Mucosa of stomach (tissue), 1 donor: ENCODE results near the gene KCNG4.

Experiments
- H3K27me3 ChIP-seq: one replicate; pipeline ENCODE4 v1.7.0; 2013; ENCODE audit warnings: mild to moderate bottlenecking, low read length; ENCODE audit not compliant: control insufficient read depth, insufficient read depth
- H3K36me3 ChIP-seq: one replicate; pipeline ENCODE4 v1.7.0; 2013; ENCODE audit warnings: low read length; ENCODE audit not compliant: control insufficient read depth, insufficient read depth
- H3K4me1 ChIP-seq: one replicate; pipeline ENCODE4 v1.7.0; 2013; ENCODE audit warnings: mild to moderate bottlenecking, low read length; ENCODE audit not compliant: control insufficient read depth, insufficient read depth
- H3K4me3 ChIP-seq: one replicate; pipeline ENCODE4 v1.7.0; 2013; ENCODE audit warnings: low read length
- H3K9ac ChIP-seq: one replicate; pipeline ENCODE4 v1.7.0; 2013; ENCODE audit warnings: mild to moderate bottlenecking, low read length, moderate library complexity
- H3K9me3 ChIP-seq: one replicate; pipeline ENCODE4 v1.7.0; 2013; ENCODE audit warnings: mild to moderate bottlenecking, low read length, moderate library complexity; ENCODE audit not compliant: control insufficient read depth
- donor health status: Pancreatic carcinoma.

KCNG4 gene

GRCh38 chr16:84275585-84276151 lies 35.9 kb upstream of the KCNG4 start:
- Histone ChIP-seq H3K9ac (no peak overlapping the region), H3K27me3 (no peaks in the 10 kb centered on the region), H3K36me3 (no peaks in the 10 kb centered on the region), H3K4me3 (no peak overlapping the region), H3K9me3 (no peaks in the 10 kb centered on the region), H3K4me1 (no peaks in the 10 kb centered on the region)

- no peak overlapping the region for H3K4me3 ChIP-seq
- H3K4me1 ChIP-seq, result no peaks in the 10 kb centered on the region
- no peaks in the 10 kb centered on the region for H3K27me3 ChIP-seq
- H3K9me3 ChIP-seq, result no peaks in the 10 kb centered on the region
- H3K9ac ChIP-seq, result no peak overlapping the region
- no peaks in the 10 kb centered on the region for H3K36me3 ChIP-seq
These were observed 34.7 kb upstream of the KCNG4 start for GRCh38 chr16:84274515-84274914.

DNA sequence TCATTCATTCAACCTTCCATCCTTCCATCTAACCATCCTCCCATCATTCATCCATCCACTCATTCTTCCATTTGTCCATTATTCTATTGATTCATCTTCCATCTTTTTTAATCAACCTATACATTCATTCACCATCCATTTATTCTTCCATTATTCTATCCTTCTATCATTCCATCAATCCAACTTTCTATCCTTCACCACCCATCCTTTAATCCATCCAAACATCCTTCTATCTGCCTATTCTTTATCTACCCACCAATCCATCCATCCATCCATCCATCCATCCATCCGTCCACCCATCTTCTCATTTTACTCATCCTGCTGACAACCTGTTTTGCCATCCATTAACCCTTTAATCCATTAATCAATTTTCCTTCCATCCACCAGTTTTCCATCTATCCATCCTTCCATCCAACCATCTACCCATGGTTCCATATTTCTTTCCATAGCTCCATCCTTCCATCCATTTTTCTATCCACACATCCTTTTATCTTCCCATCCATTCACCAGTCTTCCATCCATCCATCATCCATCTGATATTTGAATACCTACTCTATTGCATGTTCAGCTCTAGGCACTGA lies 33.0 kb upstream of the KCNG4 start:
- no peaks in the 10 kb centered on the region for H3K36me3 ChIP-seq
- no peak overlapping the region for H3K9ac ChIP-seq
- no peaks in the 10 kb centered on the region for H3K4me1 ChIP-seq
- H3K9me3 ChIP-seq, result no peaks in the 10 kb centered on the region
- no peak overlapping the region for H3K4me3 ChIP-seq
- no peaks in the 10 kb centered on the region for H3K27me3 ChIP-seq

GRCh38 chr16:84271866-84272265 lies 32.1 kb upstream of the KCNG4 start:
- no peak overlapping the region for H3K4me3 ChIP-seq
- no peaks in the 10 kb centered on the region for H3K4me1 ChIP-seq
- H3K9ac ChIP-seq, result no peak overlapping the region
- H3K36me3 ChIP-seq, result no peaks in the 10 kb centered on the region
- no peaks in the 10 kb centered on the region for H3K27me3 ChIP-seq
- no peaks in the 10 kb centered on the region for H3K9me3 ChIP-seq

DNA sequence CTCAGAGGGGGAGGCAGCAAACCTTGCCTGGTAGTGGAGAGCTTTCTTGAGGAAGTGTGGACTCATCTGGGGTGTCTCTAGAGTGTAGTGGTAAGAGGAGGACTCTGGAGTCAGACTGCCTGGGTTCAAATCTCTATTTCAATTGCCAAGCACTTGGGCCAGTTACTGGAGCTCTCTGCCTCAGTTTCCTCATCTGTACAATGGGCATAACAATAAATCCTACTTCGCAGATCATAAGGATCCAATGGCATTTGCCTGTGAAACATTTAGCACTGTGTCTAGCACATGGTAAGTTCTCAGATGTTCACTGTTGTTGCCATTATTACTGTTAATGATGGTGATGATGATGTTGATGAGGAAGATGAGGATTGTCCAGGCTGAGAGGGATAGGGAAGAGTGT lies 31.2 kb upstream of the KCNG4 start:
- Histone ChIP-seq H3K27me3 (no peaks in the 10 kb centered on the region), H3K9me3 (no peaks in the 10 kb centered on the region), H3K4me3 (no peak overlapping the region), H3K9ac (no peak overlapping the region), H3K36me3 (no peaks in the 10 kb centered on the region), H3K4me1 (no peaks in the 10 kb centered on the region)

DNA sequence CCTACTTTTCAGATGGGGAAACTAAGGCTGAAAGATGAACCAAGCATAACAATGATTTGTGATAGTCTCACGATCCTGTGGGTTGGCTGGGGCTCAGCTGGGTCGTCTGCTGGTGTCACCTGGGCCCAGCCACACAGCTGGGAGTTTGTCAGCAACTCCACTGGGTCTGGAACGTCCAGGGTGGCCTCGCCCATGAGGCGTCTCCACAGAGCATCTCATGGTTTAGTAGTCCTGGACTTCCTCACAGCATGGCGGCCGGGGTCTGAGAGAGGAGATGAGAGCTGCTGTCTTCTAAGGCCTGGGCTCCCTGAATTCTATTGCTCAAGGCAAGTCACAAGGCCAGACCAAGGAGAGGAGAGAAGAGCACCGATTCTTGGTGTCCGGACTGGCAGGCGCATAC lies 30.7 kb upstream of the KCNG4 start:
- no peaks in the 10 kb centered on the region for H3K36me3 ChIP-seq
- H3K4me3 ChIP-seq, result no peak overlapping the region
- no peaks in the 10 kb centered on the region for H3K4me1 ChIP-seq
- no peaks in the 10 kb centered on the region for H3K27me3 ChIP-seq
- no peak overlapping the region for H3K9ac ChIP-seq
- no peaks in the 10 kb centered on the region for H3K9me3 ChIP-seq

DNA sequence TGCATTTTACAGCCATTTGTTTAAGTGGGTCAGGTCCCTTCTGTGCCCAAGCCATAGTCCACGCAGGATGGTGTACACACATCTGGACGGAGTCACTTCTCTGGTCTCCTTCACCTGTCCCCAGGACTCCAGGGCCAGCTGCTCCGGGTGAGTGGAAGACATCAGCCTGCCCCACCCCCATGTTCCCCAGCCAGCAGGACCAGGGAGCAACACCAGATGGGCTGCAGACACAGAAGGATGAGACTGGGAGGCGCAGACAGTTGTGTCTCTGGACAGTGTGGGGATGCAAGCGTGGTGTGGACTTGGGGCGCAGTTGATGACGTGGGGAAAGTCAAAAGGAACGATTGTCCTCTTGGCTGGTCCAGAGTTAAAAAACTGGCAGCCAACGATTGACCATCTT lies 30.3 kb upstream of the KCNG4 start:
- H3K4me1 ChIP-seq, result no peaks in the 10 kb centered on the region
- H3K36me3 ChIP-seq, result no peaks in the 10 kb centered on the region
- H3K4me3 ChIP-seq, result no peak overlapping the region
- H3K9me3 ChIP-seq, result no peaks in the 10 kb centered on the region
- H3K9ac ChIP-seq, result no peak overlapping the region
- no peaks in the 10 kb centered on the region for H3K27me3 ChIP-seq

DNA sequence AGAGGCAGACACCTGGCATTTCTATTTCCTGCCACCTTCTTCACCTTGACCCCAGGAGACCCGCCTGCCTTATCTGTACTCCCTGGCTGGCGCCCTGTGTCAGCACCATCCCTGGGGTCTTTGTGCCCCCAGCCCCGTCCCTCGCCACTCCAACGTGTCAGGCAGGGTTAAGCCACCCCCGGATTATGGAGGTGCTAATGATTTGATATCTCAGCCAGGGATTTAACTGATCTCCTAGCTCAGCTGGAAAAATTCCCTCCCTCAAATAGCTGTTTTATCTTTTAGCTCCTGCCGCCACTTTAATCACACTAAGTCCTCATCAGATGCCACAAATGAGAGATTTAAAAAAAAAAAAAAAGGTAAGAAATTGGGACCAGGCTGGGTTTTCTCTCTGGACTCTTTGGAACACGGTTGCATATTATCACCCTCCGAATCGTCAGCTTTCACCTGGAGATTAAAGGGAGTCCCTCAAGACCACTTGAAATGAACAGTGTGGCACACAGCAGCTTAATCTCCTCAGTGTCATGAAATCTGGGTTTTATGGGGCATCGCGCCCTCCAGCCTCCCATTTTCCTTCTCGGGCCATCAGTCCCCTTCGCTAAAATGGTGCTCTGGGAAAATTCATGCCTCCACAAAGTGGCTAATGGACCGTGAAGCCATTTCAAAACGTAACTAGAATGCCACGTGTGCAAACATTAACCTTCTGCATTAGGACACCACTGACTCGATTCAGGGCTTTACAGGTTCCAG lies 28.7 kb upstream of the KCNG4 start:
- no peaks in the 10 kb centered on the region for H3K9me3 ChIP-seq
- H3K36me3 ChIP-seq, result no peaks in the 10 kb centered on the region
- no peaks in the 10 kb centered on the region for H3K4me1 ChIP-seq
- H3K27me3 ChIP-seq, result no peaks in the 10 kb centered on the region
- H3K9ac ChIP-seq, result no peak overlapping the region
- H3K4me3 ChIP-seq, result no peak overlapping the region

DNA sequence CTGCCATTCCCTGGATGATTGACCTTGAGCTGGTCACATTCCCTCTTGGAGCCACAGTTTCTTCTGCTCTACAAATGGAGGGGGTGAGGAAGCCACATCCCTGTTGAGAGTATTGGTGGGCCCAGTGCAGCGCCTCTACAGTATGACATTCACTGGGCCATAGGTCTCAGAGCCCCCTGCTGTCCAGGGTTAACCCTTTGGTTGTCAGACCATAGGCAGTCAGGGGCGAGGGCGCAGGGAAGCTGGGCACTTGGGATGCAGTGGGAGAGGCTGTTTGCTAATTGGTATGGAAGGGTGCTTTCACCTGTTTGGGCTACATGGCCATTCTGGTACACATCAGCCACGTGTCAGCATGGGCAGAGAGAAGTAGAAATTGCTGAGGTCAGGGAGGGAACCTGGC lies 27.6 kb upstream of the KCNG4 start:
- H3K9ac ChIP-seq, result no peak overlapping the region
- H3K4me3 ChIP-seq, result no peak overlapping the region
- no peaks in the 10 kb centered on the region for H3K9me3 ChIP-seq
- no peaks in the 10 kb centered on the region for H3K27me3 ChIP-seq
- no peaks in the 10 kb centered on the region for H3K36me3 ChIP-seq
- H3K4me1 ChIP-seq, result no peaks in the 10 kb centered on the region

DNA sequence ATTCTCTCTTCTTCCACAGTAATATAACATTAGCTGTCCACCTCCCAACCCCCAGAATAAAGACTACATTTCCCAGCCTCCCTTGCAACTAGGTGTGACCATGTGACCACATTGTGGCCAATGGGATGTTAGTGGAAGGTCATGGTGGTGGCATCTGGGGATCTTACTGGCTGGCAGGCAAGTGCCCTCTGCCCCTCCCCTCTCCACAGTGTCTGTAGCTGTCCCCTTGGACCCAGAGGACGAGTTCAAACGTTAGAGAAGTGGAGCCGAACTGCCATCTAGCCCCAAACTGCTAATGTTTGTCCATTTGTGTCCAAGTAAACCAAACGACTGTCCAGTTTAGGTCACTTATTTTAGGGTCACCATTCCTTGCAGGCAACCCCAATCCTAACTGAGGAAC lies 26.6 kb upstream of the KCNG4 start:
- no peaks in the 10 kb centered on the region for H3K27me3 ChIP-seq
- H3K9ac ChIP-seq, result no peak overlapping the region
- no peaks in the 10 kb centered on the region for H3K9me3 ChIP-seq
- H3K4me1 ChIP-seq, result no peaks in the 10 kb centered on the region
- no peak overlapping the region for H3K4me3 ChIP-seq
- H3K36me3 ChIP-seq, result no peaks in the 10 kb centered on the region

GRCh38 chr16:84262939-84263338 lies 23.1 kb upstream of the KCNG4 start:
- Histone ChIP-seq H3K27me3 (no peaks in the 10 kb centered on the region), H3K36me3 (no peaks in the 10 kb centered on the region), H3K9me3 (no peaks in the 10 kb centered on the region), H3K4me3 (no peak overlapping the region), H3K4me1 (no peaks in the 10 kb centered on the region), H3K9ac (no peak overlapping the region)

DNA sequence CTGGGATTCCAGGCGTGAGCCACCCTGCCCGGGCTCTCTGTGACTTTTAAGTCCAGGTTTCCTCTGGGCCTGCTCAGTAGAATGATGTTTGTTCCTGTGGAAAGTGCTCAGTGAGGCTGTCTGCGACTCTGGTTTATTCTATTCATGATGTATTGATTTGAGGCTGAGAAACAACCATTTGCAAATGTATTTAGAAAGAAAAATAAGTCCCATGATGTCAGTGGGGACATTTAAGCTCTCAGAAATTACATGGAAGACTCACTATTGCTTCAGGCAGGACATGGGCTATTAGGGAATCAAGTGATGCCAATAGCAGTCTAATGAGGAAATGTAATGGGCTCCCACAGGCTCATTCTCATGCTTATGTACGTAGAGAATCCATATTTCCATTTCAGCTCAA lies 22.2 kb upstream of the KCNG4 start:
- no peak overlapping the region for H3K4me3 ChIP-seq
- no peaks in the 10 kb centered on the region for H3K9me3 ChIP-seq
- H3K9ac ChIP-seq, result no peak overlapping the region

More for the DNA sequence above, 22.2 kb upstream of the KCNG4 start:
- Histone ChIP-seq H3K36me3 (no peaks in the 10 kb centered on the region), H3K4me1 (no peaks in the 10 kb centered on the region), H3K27me3 (no peaks in the 10 kb centered on the region)
